NCI-H1694 (cell line): ENCODE measurements around the gene MARK1.
"Not testable (repeated sequence)": the region's sequence is repeated elsewhere in the genome, so short reads cannot be mapped to it uniquely, and the experiment has no call there.

Experiments used
- DNase-seq: peaks from one replicate; lab custom pipeline; 2025; lab: John Stamatoyannopoulos, UW

The MARK1 gene

GRCh38 chr1:220611100-220611499, 83.2 kb downstream of the MARK1 start:
- DNase-seq, result not testable (repeated sequence)

DNA sequence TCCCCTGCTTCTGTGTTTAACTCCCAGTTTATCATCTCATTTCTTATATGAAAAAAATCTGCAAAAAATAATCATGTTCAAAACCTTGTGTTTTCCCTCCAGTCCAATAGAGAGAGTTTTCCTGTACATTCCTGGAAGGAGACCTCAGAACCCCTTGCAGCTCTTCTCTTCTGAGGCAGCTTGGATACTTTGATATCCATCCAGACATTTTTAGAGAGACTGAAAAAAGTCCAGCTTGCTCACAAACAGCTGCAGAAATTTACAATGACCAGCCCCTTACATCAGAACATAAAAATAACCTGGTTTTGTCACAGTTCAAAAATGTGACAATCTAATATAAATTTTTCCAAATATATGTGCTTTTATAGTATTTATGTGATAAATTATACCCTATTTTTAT, 88.9 kb downstream of the MARK1 start:
- DNase-seq, result no peak

- DNase-seq, result no peak
Observed at GRCh38 chr1:220628431-220628830, 100.5 kb downstream of the MARK1 start.

DNA sequence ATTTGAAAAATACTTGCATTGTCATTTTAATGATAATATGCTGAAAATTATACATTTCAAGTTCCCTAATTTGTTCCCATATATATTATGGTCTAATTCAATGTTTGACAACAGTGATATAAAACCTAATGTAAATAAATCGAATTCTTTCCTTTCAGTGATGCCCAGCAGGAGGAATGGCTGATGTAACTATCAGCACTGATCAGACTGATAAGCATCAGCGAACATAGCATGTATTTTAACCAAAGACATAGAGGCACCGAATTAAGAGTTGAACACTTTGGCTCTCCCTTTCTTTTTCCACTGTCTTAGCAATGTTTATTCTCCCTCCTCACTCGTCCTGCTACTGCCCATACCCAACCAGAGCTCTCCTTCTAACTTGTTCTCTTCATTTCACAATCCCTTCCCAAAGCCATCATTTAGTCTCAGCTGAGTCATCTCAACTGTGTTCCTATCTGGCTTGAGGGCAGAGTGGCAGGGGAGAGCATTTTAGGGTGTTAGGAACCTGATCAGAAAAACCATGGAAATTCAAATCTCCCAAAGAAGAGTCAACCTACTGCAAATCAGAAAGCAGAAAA, 103.4 kb downstream of the MARK1 start:
- no peak for DNase-seq

- no peak for DNase-seq
Observed at GRCh38 chr1:220637759-220638158, 109.8 kb downstream of the MARK1 start.

- no peak for DNase-seq
Observed at GRCh38 chr1:220642285-220642684, 114.3 kb downstream of the MARK1 start.

DNA sequence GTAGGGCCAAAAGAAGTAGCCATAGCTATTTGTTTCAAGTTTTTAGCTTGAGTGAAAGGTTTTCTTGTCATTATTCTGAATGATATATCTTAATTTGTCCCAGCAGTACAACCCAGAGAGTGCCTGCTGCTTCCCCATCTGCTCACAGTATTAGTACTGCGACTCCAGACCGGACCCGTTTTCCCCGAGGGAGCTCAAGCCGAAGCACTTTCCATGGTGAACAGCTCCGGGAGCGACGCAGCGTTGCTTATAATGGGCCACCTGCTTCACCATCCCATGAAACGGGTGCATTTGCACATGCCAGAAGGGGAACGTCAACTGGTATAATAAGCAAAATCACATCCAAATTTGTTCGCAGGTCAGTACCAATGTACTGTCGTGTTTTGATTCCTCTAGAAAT, 125.1 kb downstream of the MARK1 start:
- DNase-seq, result peak; percentile 97

- no peak for DNase-seq
Observed at GRCh38 chr1:220655509-220655908, 127.6 kb downstream of the MARK1 start.

GRCh38 chr1:220655961-220656740, 128.2 kb downstream of the MARK1 start:
- peak; percentile 58 for DNase-seq

DNA sequence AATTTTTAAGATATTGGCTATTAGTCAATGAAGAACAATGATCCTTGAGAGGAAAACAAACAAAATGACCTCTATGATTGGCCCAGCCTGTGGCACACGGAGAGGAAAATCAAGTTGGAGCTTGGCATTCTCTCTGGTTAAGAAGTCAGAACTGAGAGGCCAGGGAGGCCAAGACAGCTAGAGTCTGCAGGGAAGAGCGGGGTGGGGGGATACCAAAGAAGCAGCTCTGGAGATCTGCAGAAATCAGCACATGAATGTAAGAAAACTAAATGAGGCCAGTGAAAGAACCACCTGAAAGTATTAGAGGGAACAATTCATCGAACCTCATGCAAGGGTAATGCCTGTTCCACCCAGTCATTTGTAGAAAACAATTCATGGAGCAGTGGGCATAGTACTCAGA, 138.4 kb downstream of the MARK1 start:
- no peak for DNase-seq

GRCh38 chr1:220669005-220669404, 141.1 kb downstream of the MARK1 start:
- no peak for DNase-seq

- DNase-seq, result no peak
Observed at GRCh38 chr1:220670365-220670764, 142.4 kb downstream of the MARK1 start.

- no peak for DNase-seq
Observed at GRCh38 chr1:220673921-220674320, 146.0 kb downstream of the MARK1 start.

GRCh38 chr1:220677251-220677650, 149.3 kb downstream of the MARK1 start:
- no peak for DNase-seq

DNA sequence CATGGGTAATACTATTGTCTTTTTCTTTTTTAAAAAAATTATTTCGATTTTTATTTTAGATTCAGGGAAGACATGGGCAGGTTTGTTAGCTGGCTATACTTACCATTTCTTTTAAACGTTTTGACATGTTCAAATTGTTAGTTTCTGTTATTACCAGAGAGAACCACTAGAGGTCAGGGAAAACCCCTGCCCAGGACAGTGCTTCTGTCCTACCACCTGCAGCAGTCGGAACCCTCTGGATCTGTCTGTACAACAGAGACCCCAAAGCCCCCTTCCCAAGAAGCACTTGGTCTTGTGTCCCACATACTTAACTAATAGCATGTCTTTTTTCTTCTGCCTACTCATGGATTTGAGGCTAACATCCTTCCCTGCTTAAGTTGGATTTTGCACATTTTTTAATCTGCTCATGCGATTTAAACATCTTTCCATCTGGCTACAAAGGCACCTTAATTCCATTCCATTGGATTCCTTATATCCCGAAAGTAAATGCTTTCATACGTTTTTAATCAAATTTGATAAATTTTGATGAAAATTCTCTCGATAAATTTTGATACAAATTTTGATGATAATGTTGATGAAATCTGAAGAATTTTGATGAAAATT, 152.2 kb downstream of the MARK1 start:
- peak; percentile 31 for DNase-seq

DNA sequence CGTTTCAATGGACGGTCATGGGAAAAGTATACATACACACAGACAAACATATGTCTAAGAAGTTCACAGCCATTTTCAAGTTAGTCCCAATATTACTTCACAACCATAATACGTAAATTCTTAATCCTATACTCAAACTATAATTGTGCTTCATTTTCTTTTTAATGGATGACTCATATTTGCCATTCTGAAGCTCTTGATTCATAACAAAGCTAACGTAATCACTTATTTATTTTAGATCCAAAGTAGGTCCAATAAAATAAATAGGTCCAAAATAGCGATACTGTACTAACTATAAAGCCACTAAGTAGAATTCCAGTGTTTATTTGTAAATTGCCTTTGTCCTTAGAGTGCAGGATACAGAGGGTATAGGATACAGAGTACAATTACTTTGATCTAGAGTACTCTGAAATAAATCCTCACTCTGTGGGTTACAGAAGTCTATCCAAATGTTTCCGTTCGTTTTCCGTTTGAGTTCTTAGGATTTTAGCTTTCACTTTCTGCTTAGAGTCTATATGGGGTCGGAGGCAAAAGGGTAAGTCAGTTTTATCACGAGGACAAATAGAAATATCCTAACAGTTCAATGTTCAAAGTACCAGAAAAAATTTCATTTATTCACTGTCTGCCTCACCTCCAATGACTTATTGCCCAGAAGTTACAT, 153.4 kb downstream of the MARK1 start:
- DNase-seq, result no peak

DNA sequence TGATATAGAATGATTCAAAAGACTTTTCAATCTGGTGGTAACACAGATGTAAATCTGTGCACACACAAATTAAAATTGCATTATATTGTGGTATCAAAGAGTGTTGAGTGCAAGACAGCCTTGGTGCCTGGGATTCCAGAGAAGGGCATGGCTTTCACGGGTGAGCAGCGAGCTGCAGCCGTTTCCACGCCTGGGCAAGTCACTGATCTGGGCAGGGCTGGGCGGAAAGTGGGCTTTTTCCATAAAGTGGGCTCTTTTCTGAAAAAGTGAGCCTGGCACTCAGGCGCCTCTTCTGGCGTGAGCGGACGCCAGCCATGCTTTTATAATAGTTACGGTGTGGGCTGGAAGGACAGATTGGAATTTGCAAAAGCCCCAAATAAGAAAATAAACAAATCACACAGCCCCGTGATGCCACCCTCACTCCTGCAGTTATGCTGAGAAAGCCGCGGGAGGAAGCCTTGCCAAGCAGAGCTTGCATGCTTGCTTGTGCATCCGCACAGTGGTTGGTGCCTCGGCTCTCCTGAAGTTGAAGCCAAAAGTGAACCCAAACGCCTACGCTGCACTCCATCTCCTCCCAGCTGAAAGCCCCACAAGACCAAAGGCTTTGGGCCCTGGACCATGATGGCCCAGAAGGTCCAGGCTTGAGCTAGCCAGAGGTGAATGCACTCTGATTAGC, 155.1 kb downstream of the MARK1 start:
- DNase-seq, result no peak

DNA sequence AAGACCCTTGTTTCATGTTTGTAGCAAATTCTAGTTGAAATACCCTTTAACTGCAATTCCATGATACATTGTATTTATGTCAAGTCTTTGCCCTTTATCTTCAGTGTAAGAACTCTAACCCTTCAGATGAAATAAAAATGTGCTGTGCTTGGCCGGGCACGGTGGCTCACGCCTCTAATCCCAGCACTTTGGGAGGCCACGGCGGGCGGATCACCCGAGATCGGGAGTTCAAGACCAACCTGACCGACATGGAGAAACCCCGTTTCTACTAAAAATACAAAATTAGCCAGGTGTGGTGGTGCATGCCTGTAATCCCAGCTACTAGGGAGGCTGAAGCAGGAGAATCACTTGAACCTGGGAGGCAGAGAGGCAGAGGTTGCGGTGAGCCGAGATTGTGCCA, 155.8 kb downstream of the MARK1 start:
- not testable (repeated sequence) for DNase-seq

- DNase-seq, result peak; percentile 41
Observed at GRCh38 chr1:220684890-220685289, 157.0 kb downstream of the MARK1 start.

DNA sequence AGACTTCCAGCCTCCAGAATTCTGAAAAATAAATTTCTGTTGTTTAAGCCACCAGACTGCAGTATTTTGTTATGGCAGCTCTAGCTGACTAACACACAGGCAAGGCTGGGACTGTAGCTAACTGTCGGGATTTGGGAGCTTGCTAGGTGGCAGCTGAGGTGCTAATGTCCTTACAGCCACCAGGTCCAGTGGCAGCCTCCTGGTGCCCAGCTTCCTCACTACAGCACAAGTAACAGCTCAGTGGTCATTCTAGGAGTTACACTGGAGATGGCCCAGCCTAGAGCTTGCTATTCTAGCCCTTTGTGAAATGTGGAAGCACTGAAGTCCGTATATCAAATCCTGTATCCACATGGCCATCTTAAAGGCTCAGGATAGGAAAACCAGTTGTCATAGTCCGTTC, 157.9 kb downstream of the MARK1 start:
- DNase-seq, result no peak

GRCh38 chr1:220687809-220688208, 159.9 kb downstream of the MARK1 start:
- no peak for DNase-seq

- DNase-seq, result no peak
Observed at GRCh38 chr1:220689666-220690065, 161.7 kb downstream of the MARK1 start.
